Activated T-helper 2 cell treated with anti-CD3 and anti-CD28 coated beads, Interferon-gamma antibody, Interleukin-2, Interleukin-4, amounts not matched to agents 10 μg/mL and 5 μg/mL and 100 μg/mL, durations not matched to agents 14 hours and 24 hours and 36 hours (primary cell): Measurements from ENCODE around the gene NLRC3. TPM values are rescaled to one million over a fixed set of nuclear protein-coding genes. Genes with fewer than 3 reads are reported as not detected.
"Not testable (repeated sequence)": the region's sequence is repeated elsewhere in the genome, so short reads cannot be mapped to it uniquely, and the experiment has no call there.

Experiments
- DNase-seq: peaks from one replicate; pipeline ENCODE4 v3.0.0; 2021; ENCODE audit warnings: low spot score
- H3K27ac Mint-ChIP-seq: one replicate; pipeline ENCODE4 v1.8.0; 2021; ENCODE audit warnings: mixed read lengths
- H3K27me3 Mint-ChIP-seq: one replicate; pipeline ENCODE4 v1.8.0; 2021; ENCODE audit warnings: low read depth, mixed read lengths
- H3K36me3 Mint-ChIP-seq: one replicate; pipeline ENCODE4 v1.8.0; 2021; ENCODE audit warnings: low read depth, mixed read lengths
- H3K4me1 Mint-ChIP-seq: one replicate; pipeline ENCODE4 v1.8.0; 2021; ENCODE audit warnings: low read depth, mixed read lengths
- H3K4me3 Mint-ChIP-seq: one replicate; pipeline ENCODE4 v1.8.0; 2021; ENCODE audit warnings: low read depth, mild to moderate bottlenecking, moderate library complexity, mixed read lengths
- H3K9me3 Mint-ChIP-seq: one replicate; pipeline ENCODE4 v1.8.0; 2021; ENCODE audit warnings: mixed read lengths
- intact Hi-C: fragments of 100-400 bp; cut with micrococcal nuclease; formaldehyde crosslinking; loops from one replicate; pipeline ENCODE4 v1.15.1; 2023
- total RNA-seq: library from RNA; stranded (reverse); gene quantifications from 2 replicates; pipeline ENCODE4 v1.2.3, GENCODE V29; 2022

The NLRC3 gene
- total RNA-seq, 1 donor from 2014 or later, result 29.6 TPM

GRCh38 chr16:3508736-3509135 lies 68.5 kb downstream of the NLRC3 start:
- H3K4me3 Mint-ChIP-seq, result no peak overlapping the region
- DNase-seq, result no peak
- H3K4me1 Mint-ChIP-seq, result peaks cover 53% of the 10 kb centered on the region
- no peaks in the 10 kb centered on the region for H3K27me3 Mint-ChIP-seq
- no peaks in the 10 kb centered on the region for H3K9me3 Mint-ChIP-seq
- H3K27ac Mint-ChIP-seq, result peak overlapping the region; percentile 74
- intact Hi-C loops, result loop anchor here (10.0 kb wide), 2 partner anchors 106 to 454 kb away; partner anchors contain the start of gene SLX4
- H3K36me3 Mint-ChIP-seq, result peaks cover 53% of the 10 kb centered on the region

- H3K4me3 Mint-ChIP-seq, result peak overlapping the region; percentile 69
- H3K27ac Mint-ChIP-seq, result peak overlapping the region; percentile 93
- intact Hi-C loops, result loop anchor here (5.0 to 10.0 kb wide), 6 partner anchors 111 to 769 kb away; partner anchors contain the start of genes SLX4, TFAP4 and ZNF263
- peaks cover 57% of the 10 kb centered on the region for H3K4me1 Mint-ChIP-seq
- DNase-seq, result peak; percentile 69
- peaks cover 22% of the 10 kb centered on the region for H3K36me3 Mint-ChIP-seq
- H3K27me3 Mint-ChIP-seq, result no peaks in the 10 kb centered on the region
- H3K9me3 Mint-ChIP-seq, result no peaks in the 10 kb centered on the region
Measured at GRCh38 chr16:3503523-3503922, 73.7 kb downstream of the NLRC3 start.

GRCh38 chr16:3501783-3502400 lies 75.3 kb downstream of the NLRC3 start:
- intact Hi-C loops, result loop anchor here (2.0 to 10.0 kb wide), 9 partner anchors 43 to 770 kb away; partner anchors contain the start of genes SLX4, TFAP4, ZNF174 and ZNF263
- H3K9me3 Mint-ChIP-seq, result no peaks in the 10 kb centered on the region
- H3K27me3 Mint-ChIP-seq, result no peaks in the 10 kb centered on the region
- H3K4me1 Mint-ChIP-seq, result peaks cover 51% of the 10 kb centered on the region
- H3K27ac Mint-ChIP-seq, result peak overlapping the region; percentile 77
- DNase-seq, result no peak
- H3K4me3 Mint-ChIP-seq, result peak overlapping the region; percentile 95
- peaks cover 15% of the 10 kb centered on the region for H3K36me3 Mint-ChIP-seq

- peaks cover 51% of the 10 kb centered on the region for H3K4me1 Mint-ChIP-seq
- peaks cover 15% of the 10 kb centered on the region for H3K36me3 Mint-ChIP-seq
- intact Hi-C loops, result loop anchor here (2.0 to 10.0 kb wide), 9 partner anchors 43 to 771 kb away; partner anchors contain the start of genes SLX4, TFAP4, ZNF174 and ZNF263
- H3K27me3 Mint-ChIP-seq, H3K9me3 Mint-ChIP-seq, DNase-seq: not testable (repeated sequence)
- peak overlapping the region; percentile 95 for H3K4me3 Mint-ChIP-seq
- peak overlapping the region; percentile 91 for H3K27ac Mint-ChIP-seq
Measured at GRCh38 chr16:3501412-3501761, 75.8 kb downstream of the NLRC3 start.

- H3K4me3 Mint-ChIP-seq, result peak overlapping the region; percentile 37
- H3K27ac Mint-ChIP-seq, result no peak overlapping the region
- peaks cover 31% of the 10 kb centered on the region for H3K4me1 Mint-ChIP-seq
- no peaks in the 10 kb centered on the region for H3K27me3 Mint-ChIP-seq
- no peaks in the 10 kb centered on the region for H3K36me3 Mint-ChIP-seq
- intact Hi-C loops, result no loop called here
- no peaks in the 10 kb centered on the region for H3K9me3 Mint-ChIP-seq
- DNase-seq, result no peak
Measured at GRCh38 chr16:3498988-3499387, 78.2 kb downstream of the NLRC3 start.

- Mint-ChIP-seq H3K27ac (no peak overlapping the region), H3K27me3 (no peaks in the 10 kb centered on the region), H3K36me3 (no peaks in the 10 kb centered on the region), H3K9me3 (no peaks in the 10 kb centered on the region), H3K4me3 (no peak overlapping the region), H3K4me1 (peaks cover 23% of the 10 kb centered on the region)
- intact Hi-C loops, result no loop called here
- no peak for DNase-seq
Measured at GRCh38 chr16:3497771-3498170, 79.4 kb downstream of the NLRC3 start.

GRCh38 chr16:3496386-3496785 lies 80.8 kb downstream of the NLRC3 start:
- no peak for DNase-seq
- no peak overlapping the region for H3K27ac Mint-ChIP-seq
- peaks cover 14% of the 10 kb centered on the region for H3K4me1 Mint-ChIP-seq
- no peaks in the 10 kb centered on the region for H3K27me3 Mint-ChIP-seq
- H3K9me3 Mint-ChIP-seq, result no peaks in the 10 kb centered on the region
- H3K36me3 Mint-ChIP-seq, result no peaks in the 10 kb centered on the region
- H3K4me3 Mint-ChIP-seq, result no peak overlapping the region
- intact Hi-C loops, result no loop called here

GRCh38 chr16:3495176-3495575 lies 82.0 kb downstream of the NLRC3 start, which contains the start of gene C16orf90:
TSS of gene C16orf90 (minus strand) at chr16:3495489. CDS start at chr16:3495421, 68 bp downstream.
- H3K9me3 Mint-ChIP-seq, result no peaks in the 10 kb centered on the region
- H3K4me3 Mint-ChIP-seq, result no peak within 1 kb of the TSS
- intact Hi-C loops, result no loop called here
- no peaks in the 10 kb centered on the region for H3K27me3 Mint-ChIP-seq
- H3K27ac Mint-ChIP-seq, result no peak within 1 kb of the TSS
- no peak for DNase-seq
- no peaks in the 10 kb centered on the region for H3K36me3 Mint-ChIP-seq
- peaks cover 4% of the 10 kb centered on the region for H3K4me1 Mint-ChIP-seq

GRCh38 chr16:3494386-3494973 lies 82.7 kb downstream of the NLRC3 start:
- H3K27me3 Mint-ChIP-seq, result no peaks in the 10 kb centered on the region
- intact Hi-C loops, result no loop called here

GRCh38 chr16:3492356-3492755 lies 84.8 kb downstream of the NLRC3 start:
- intact Hi-C loops, result no loop called here
- Mint-ChIP-seq H3K36me3 (no peaks in the 10 kb centered on the region), H3K27me3 (no peaks in the 10 kb centered on the region), H3K9me3 (no peaks in the 10 kb centered on the region), H3K4me1 (no peaks in the 10 kb centered on the region), H3K27ac (no peak overlapping the region), H3K4me3 (no peak overlapping the region)
- DNase-seq, result no peak

More at GRCh38 chr16:3494386-3494973, 82.7 kb downstream of the NLRC3 start:
- no peak for DNase-seq
- no peak overlapping the region for H3K27ac Mint-ChIP-seq
- no peaks in the 10 kb centered on the region for H3K4me1 Mint-ChIP-seq
- no peaks in the 10 kb centered on the region for H3K36me3 Mint-ChIP-seq
- no peak overlapping the region for H3K4me3 Mint-ChIP-seq
- no peaks in the 10 kb centered on the region for H3K9me3 Mint-ChIP-seq

- Mint-ChIP-seq H3K9me3 (no peaks in the 10 kb centered on the region), H3K4me3 (no peak overlapping the region), H3K27me3 (no peaks in the 10 kb centered on the region), H3K4me1 (no peaks in the 10 kb centered on the region), H3K36me3 (peaks cover 4% of the 10 kb centered on the region), H3K27ac (no peak overlapping the region)
- intact Hi-C loops, result no loop called here
- DNase-seq, result no peak
Measured at GRCh38 chr16:3490911-3491629, 86.1 kb downstream of the NLRC3 start.
